GM03348 (cell line): ENCODE measurements around the gene GDF9.
A peak's percentile ranks its signal among the peaks of the same experiment; 100 is the strongest.

Source experiments
- DNase-seq: peaks from one replicate; pipeline ENCODE4 v3.0.0; 2012; ENCODE audit warnings: low spot score

Gene GDF9

DNA sequence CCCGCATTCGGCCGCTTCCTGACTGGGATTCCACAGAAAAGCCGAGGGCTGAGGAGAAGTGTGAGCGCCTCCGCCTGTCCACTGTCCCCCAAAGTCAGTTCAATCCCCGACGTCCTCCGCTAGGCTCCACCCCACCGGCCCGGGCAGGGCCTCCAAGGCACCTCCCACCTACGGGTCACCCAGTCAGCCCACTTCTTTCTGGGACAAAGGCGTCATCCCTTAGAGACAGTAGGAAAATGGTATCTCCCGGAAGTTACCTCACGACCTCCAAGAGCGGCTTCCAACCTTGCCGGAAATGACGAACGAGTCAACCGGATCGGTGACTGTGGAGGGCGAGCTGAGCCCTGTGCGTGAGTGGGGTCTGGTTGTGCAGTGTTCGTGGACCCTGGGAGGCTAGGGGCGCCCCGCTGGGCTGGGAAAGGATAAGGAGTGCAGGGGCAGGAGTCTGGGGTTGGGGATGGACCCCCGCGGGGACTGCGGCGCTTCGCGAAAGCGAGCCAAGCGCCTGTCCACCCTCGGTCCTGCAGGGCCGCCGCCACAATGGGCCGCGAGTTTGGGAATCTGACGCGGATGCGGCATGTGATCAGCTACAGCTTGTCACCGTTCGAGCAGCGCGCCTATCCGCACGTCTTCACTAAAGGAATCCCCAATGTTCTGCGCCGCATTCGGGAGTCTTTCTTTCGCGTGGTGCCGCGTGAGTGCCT is at the start of gene GDF9, which contains the start of gene UQCRQ:
GDF9 (minus strand) TSS at position 128 of the 704 bp plus-strand sequence. CDS start 1,936 bp downstream, outside the sequence.
UQCRQ (plus strand) TSS at position 301 of the 704 bp plus-strand sequence; CDS start at position 541, 240 bp downstream.
- DNase-seq: peak; percentile 99

DNA sequence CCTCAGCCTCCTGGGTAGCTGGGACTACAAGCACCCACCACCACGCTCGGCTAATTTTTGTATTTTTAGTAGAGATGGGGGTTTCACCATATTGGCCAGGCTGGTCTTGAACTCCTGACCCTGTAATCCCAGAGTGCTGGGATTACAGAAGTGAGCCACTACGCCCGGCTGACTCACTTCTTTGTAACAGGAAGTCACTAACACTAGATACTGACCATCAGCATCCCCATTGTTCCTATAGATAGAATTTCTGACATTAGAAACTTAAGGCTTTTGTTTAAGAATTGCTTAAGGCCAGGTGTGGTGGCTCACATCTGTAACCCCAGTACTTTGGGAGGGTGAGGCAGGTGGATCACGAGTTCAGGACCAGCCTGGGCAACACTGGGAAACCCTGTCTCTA is 49.4 kb upstream of the GDF9 start:
- DNase-seq: no peak

GRCh38 chr5:132909702-132910101 is 43.4 kb upstream of the GDF9 start:
- DNase-seq: no peak

DNA sequence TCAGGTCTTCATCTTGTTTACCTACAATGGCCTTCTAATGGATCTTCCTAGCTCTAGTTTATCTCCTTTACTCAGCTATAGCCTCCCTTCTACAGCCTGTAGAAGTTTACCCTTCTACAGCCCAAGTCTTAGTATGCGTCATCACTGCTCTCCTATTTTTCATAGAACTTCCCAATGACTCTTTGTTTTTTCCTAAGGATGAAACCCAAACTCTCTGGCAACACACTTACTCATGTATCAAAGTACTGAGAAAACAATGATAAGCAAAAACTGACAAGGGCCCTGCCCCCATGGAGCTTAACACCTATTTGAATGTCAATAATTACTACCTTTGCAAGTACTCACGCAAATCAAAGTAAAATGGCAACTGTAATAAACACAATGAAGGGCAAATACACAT is 40.9 kb upstream of the GDF9 start:
- DNase-seq: no peak

DNA sequence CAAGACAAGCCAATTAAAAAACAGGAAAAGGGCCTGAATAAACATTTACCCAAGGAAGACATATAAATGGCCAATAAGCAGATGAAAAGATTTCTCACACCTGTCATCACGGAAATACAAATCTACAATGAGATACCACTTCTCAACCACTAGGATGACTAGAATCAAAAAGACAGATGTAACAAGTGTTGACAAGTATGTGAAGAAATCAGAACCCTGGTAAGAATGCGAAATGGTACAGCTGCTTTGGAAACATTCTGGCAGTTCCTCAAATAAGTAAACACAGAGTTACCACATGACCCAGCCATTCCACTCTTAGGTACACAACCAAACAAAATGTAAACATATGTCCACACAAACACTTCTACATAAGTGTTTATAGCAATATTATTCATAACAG is 39.7 kb upstream of the GDF9 start:
- DNase-seq: no peak

- DNase-seq: no peak
Observed at GRCh38 chr5:132901730-132902129, 35.5 kb upstream of the GDF9 start.

DNA sequence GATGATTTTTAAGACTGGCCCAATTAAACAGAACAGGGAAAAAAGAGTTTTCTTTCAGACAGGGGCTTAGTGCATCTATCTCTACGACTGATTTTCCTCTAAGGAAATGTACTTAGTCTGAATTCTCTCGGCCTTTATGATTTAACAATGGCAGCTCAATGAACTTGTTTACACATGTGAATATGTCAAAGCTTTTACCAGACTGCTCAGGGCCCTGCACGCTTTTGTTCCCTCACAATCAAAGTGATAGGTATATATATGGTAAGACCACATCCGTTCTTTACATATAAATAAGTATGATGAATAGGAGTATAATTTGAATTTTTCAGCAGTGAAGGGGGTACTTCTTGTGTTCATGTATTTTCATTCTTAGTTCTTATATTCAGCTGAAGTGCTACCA is 34.8 kb upstream of the GDF9 start:
- DNase-seq: no peak

- DNase-seq: no peak
Observed at GRCh38 chr5:132898094-132898493, 31.8 kb upstream of the GDF9 start.

GRCh38 chr5:132896685-132897084 is 30.4 kb upstream of the GDF9 start:
- no peak for DNase-seq

DNA sequence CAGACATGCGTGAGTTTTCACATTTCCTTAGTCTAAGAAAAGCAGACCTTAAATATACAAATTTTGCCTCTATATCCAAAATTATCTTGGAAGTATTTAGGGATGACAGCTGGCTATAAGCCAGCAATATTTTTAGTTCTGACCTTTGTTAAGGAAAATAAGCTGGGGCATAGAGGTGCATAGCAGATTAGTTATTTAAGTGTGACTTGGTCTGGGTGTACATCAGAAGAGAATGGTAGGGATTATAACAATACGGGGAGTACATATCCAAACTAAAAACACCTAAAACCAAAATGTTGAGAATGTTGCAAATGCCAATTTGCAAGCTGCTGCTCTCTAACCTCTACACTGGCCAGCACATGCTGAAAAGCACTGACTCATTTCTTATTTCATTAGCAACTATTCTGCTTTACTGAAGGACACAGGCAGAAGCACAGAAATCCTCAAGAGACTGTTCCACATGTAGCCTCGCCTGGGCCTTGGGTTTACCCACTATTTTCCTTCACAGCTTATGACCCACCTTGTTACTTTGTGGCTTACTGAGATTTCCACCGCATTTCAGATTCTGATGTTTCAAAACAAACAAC is 29.5 kb upstream of the GDF9 start:
- DNase-seq: no peak

DNA sequence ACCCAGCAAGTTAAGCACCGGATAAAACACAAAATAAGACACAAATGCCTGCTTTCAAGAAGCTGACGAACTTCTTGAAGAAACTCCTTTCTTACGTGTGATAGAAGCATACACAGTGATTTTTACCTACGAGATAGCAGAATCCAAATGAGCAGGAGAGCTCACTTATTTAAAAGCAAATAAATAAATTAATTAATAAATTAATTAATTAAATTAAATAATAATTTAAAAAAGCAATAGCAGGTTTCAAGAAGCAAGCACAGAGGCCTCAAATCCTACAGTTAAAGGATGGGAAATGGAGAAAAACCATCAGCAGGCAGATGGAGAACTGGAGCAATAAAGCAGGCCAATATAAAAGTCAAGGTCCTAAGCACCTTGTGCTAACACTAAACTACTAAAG is 24.5 kb upstream of the GDF9 start:
- no peak for DNase-seq

DNA sequence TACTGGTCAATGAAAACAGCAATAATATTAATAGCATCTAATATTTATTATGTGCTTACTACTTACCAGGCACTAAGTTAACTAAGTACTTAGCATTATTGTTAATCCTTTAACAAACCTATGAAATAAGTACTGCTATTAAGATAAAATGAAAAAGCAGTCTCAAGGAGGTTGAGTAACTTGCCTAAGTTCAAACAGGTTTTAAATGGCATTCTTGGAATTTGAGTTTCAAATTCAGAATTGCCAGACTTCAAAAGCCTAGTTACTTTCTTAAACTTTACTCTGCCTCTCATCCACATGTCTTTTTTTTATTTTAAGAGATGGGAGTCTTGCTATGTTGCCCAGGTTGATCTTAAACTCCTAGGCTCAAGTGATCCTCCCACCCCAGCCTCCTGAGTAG is 23.2 kb upstream of the GDF9 start:
- DNase-seq: no peak

DNA sequence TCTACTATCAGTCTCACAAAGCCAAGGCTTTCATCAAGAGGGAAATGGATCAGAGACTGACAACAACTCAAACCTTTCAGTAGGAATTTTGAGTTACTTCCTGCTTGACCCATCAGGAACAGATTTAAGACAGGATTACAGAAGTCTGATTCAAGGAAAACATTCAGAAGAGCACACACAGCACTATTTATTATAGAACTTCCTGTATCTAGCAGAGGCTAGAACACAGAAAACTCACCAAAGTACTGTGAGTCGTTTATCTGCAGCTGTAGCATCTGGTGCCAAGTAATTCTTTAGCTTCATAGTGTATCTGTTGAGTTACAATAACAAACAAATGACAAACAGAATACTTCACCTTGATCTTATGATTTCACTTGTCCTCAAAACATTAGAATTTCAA is 21.0 kb upstream of the GDF9 start:
- DNase-seq: no peak

GRCh38 chr5:132886064-132886823 is 20.0 kb upstream of the GDF9 start:
- DNase-seq: no peak

DNA sequence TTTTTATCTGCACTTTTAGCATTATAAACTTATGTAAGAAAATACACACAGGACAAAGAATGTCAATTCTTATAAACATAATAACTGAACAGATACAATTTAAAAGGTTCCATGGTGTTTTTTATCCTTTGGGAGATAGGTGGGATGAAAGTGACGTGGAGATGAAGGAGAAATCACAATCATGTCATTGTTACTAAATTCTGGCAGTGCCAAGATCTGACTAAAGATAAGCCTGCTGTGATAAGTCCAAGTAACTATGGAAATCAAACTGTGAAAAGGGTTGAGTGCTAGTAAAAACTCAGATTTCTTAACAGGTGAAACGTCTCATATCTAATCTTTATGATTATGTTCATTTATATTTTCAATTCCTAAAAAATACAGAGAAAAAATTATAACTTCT is 18.3 kb upstream of the GDF9 start:
- no peak for DNase-seq

- DNase-seq: peak; percentile 71
Observed at GRCh38 chr5:132883261-132883834, 17.1 kb upstream of the GDF9 start.

DNA sequence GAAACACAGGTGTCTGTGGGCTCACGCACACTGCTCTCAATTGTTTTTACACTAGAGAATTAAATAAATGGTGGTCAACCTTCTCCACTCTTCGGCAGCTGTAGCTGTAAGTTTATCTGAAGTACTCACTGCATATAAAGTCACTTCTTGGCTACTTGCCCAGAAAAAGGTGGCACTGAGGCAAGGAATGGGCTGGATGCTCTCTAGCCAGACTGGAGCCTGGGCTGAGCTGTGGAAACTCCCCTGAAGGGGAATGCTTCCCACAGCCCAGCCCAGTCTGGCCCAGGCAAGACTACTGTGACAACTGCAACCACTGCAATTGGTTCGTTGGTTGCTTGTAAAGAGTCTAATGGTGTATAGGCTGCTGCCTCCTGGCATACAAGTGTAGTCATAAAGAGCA is 11.7 kb upstream of the GDF9 start:
- no peak for DNase-seq

- no peak for DNase-seq
Observed at GRCh38 chr5:132877466-132877865, 11.2 kb upstream of the GDF9 start.

DNA sequence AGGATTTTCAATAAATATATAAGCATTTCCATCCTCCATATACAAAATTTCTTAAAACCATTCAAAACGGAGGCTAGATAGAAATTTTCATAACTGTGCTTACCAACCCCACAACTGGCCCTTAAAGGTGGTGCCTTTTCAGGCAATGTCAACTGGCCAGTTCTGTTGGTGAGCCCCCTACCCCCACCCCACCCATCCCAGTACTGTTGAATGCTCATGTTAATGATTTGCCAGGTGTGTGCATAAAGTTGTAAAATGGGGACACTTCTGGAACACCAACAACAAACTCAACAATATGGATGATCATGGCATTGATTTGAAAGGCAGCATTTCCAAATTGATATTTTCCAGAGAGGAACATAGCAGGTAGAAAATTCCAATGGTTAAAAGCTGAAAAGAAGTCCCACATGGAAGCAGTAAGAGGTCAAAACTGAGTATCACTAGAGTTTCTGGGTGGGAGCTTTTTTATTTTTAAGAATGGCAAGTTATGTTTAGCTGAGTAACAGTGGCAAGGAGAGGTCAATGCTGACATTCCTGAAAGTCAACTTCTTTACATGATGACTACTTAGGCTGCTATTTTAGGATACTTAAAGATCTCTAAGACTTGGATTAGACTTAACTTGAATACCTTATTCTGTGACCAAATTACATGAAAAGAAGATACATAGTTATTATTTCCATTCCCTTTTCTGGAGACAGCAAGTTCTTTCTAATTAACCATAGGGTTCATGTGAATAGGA is 9.9 kb upstream of the GDF9 start:
- DNase-seq: peak; percentile 27

GRCh38 chr5:132873930-132874271 is 7.6 kb upstream of the GDF9 start:
- no peak for DNase-seq

DNA sequence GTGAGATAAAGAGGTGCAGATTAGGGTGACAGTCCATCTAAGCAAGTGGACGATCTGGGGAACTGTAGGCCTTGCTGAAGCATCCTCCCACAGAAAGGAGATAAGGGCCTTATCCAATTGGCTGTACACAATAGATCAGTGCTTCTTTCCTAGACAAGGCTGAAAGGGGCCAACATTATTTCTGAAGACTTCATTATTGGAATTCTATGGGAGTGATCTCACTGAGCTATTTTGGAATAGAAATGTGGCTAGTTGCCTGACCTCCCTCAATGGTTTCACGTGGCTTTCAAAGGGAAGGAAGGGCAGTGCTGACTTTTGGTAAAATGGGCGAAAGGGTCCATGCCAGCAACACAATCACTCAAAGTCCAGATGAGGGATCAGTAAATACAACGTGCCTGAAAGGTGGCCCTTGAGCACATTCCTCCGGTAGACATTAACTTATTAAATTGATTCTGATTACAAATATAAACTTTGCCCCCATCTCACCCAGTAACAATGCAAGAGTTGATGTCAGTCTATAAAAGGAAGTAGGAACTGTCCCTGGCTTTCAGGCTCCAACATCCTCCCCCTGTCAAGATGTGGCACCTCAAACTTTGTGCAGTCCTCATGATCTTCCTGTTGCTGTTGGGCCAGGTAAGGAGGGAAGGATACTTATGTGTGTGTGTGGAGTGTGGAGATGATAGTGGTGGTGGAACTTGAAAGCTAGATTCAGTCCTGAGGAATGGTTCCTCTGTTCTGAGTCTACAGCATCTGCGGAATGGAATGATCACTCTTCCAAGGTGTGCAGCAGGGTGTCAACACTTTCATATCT is 7.1 kb upstream of the GDF9 start, which contains the start of gene LEAP2:
LEAP2 (plus strand) TSS at position 550 of the 811 bp plus-strand sequence; CDS start at position 577, 27 bp downstream.
- peak; percentile 18 for DNase-seq
